Kidney capillary endothelial cell (primary cell): ENCODE data around the gene LMBR1L.
"Not testable (repeated sequence)": the region's sequence is repeated elsewhere in the genome, so short reads cannot be mapped to it uniquely, and the experiment has no call there.

Experiments
- DNase-seq: peaks from one replicate; pipeline ENCODE4 v3.0.0-alpha.2; 2018; ENCODE audit warnings: low spot score

Gene LMBR1L

GRCh38 chr12:49086116-49086515 lies 24.5 kb downstream of the LMBR1L start:
- no peak for DNase-seq

GRCh38 chr12:49084438-49084837 lies 26.2 kb downstream of the LMBR1L start:
- DNase-seq, result no peak

GRCh38 chr12:49079793-49080192 lies 30.9 kb downstream of the LMBR1L start:
- DNase-seq, result no peak

GRCh38 chr12:49070971-49071370 lies 39.7 kb downstream of the LMBR1L start:
- no peak for DNase-seq

- peak; percentile 98 for DNase-seq
These were observed 40.9 kb downstream of the LMBR1L start, which contains the start of gene RHEBL1 for GRCh38 chr12:49069507-49070346. TSS of gene RHEBL1 (minus strand) at chr12:49069979. CDS start at chr12:49069785, 194 bp downstream.

GRCh38 chr12:49068879-49069506 lies 41.7 kb downstream of the LMBR1L start:
- no peak for DNase-seq

- no peak for DNase-seq
These were observed 44.5 kb downstream of the LMBR1L start for GRCh38 chr12:49066120-49066519.

GRCh38 chr12:49064767-49065152 lies 45.9 kb downstream of the LMBR1L start:
- DNase-seq, result no peak

- DNase-seq, result not testable (repeated sequence)
These were observed 48.7 kb downstream of the LMBR1L start for GRCh38 chr12:49061916-49062315.

- DNase-seq, result no peak
These were observed 49.4 kb downstream of the LMBR1L start for GRCh38 chr12:49061157-49061650.

- peak; percentile 86 for DNase-seq
These were observed 50.1 kb downstream of the LMBR1L start, which contains the start of gene KMT2D for GRCh38 chr12:49060237-49061156. TSS of gene KMT2D (minus strand) at chr12:49060794. CDS start at chr12:49055324, 5,470 bp downstream.

- DNase-seq, result peak; percentile 26
These were observed 51.1 kb downstream of the LMBR1L start for GRCh38 chr12:49059299-49060171.

GRCh38 chr12:49059045-49059298 lies 51.7 kb downstream of the LMBR1L start:
- DNase-seq, result no peak

- DNase-seq, result no peak
These were observed 52.1 kb downstream of the LMBR1L start for GRCh38 chr12:49058366-49059044.

GRCh38 chr12:49057888-49058287 lies 52.8 kb downstream of the LMBR1L start:
- no peak for DNase-seq

GRCh38 chr12:49055978-49056754 lies 54.5 kb downstream of the LMBR1L start:
- peak; percentile 86 for DNase-seq

- no peak for DNase-seq
These were observed 55.6 kb downstream of the LMBR1L start for GRCh38 chr12:49055092-49055491.

- no peak for DNase-seq
These were observed 56.1 kb downstream of the LMBR1L start for GRCh38 chr12:49054524-49054923.

- no peak for DNase-seq
These were observed 56.6 kb downstream of the LMBR1L start for GRCh38 chr12:49054096-49054495.
